Mucosa of stomach (tissue), 1 donor: Measurements from ENCODE around the gene LMX1B.

Experiments used
- H3K27me3 ChIP-seq: one replicate; pipeline ENCODE4 v1.7.0; 2013; ENCODE audit warnings: mild to moderate bottlenecking, low read length; ENCODE audit not compliant: control insufficient read depth, insufficient read depth
- H3K36me3 ChIP-seq: one replicate; pipeline ENCODE4 v1.7.0; 2013; ENCODE audit warnings: low read length; ENCODE audit not compliant: control insufficient read depth, insufficient read depth
- H3K4me1 ChIP-seq: one replicate; pipeline ENCODE4 v1.7.0; 2013; ENCODE audit warnings: mild to moderate bottlenecking, low read length; ENCODE audit not compliant: control insufficient read depth, insufficient read depth
- H3K4me3 ChIP-seq: one replicate; pipeline ENCODE4 v1.7.0; 2013; ENCODE audit warnings: low read length
- H3K9ac ChIP-seq: one replicate; pipeline ENCODE4 v1.7.0; 2013; ENCODE audit warnings: mild to moderate bottlenecking, low read length, moderate library complexity
- H3K9me3 ChIP-seq: one replicate; pipeline ENCODE4 v1.7.0; 2013; ENCODE audit warnings: mild to moderate bottlenecking, low read length, moderate library complexity; ENCODE audit not compliant: control insufficient read depth
- donor health status: Pancreatic carcinoma.

The LMX1B gene

DNA sequence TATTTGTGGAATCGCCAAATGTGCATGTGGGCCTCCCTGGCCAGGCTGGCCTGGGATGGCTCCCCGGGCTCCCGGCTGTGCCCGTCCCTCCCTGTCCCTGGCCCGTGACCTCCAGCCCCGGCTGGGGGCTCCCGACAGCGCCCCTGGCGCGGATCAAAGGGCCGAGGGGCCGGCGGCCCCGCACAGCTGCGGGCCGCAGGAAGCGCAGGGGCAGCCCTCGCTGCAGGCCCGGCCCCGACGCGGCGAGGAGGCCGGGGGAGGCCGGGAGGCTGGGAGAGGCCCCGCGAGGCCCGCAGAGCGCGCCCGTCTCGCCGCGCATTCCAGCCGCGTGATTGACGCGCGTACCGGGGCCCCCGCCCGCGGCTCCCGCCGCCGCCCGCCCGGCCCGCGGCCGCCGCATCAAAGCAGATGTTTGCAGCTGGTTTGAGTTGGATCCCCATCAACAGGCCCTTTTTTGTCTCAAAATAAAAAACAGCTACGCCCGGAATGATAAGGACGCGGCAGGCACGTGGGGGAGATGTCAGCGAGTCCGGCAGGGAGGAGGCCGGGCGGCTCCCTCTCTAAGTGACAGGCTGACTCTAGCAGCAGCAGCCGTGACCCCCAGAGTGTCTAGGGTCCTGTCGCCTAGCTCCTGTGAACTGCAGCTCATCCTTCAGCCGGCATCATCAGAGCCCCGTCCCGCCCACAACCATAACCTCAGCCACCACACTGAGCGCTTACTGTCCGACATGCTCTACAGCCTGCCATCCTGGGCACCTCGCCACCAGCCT is 69.4 kb downstream of the LMX1B start:
- Histone ChIP-seq H3K9me3 (no peaks in the 10 kb centered on the region), H3K4me3 (no peak overlapping the region), H3K27me3 (peaks cover 77% of the 10 kb centered on the region), H3K9ac (no peak overlapping the region), H3K4me1 (no peaks in the 10 kb centered on the region), H3K36me3 (no peaks in the 10 kb centered on the region)

DNA sequence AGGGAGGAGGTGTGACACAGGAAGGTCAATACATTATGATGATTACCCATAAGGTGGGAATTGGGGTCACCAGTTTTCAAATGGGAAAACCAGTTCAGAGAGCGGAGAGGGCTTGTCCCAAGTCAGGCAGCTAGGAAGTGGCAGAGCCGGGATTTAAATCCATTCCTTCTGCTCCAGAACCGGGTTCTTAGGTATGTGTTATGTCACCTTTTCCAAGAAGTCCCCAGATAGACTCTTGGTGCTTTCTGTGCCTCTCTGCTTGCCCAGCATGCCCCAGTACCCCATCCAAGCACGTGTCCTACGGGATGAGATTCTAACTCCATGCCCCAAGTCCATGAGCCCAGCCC is 69.9 kb downstream of the LMX1B start:
- H3K9ac ChIP-seq = no peak overlapping the region
- no peaks in the 10 kb centered on the region for H3K36me3 ChIP-seq
- H3K9me3 ChIP-seq = no peaks in the 10 kb centered on the region
- H3K4me3 ChIP-seq = no peak overlapping the region
- peaks cover 77% of the 10 kb centered on the region for H3K27me3 ChIP-seq
- no peaks in the 10 kb centered on the region for H3K4me1 ChIP-seq

DNA sequence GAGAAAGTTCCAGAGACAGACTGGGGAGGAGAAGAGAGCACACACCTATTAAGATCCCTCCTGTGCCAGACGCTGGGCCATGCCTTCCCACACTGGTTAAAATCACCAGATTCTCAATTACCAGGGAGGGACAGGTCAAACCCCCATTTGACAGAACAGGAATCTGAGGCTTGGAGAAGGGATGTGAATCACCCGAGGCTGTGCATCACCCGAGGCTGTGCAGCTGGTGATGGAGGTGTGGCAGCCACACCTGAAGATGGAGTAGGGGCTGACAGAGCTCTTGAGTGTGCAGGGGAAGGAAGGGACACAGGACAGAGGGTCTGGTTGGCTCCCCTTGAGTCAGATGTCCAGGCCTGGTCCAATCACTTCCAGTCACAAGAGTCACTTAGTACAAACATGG is 70.6 kb downstream of the LMX1B start:
- no peak overlapping the region for H3K4me3 ChIP-seq
- H3K36me3 ChIP-seq = no peaks in the 10 kb centered on the region
- no peak overlapping the region for H3K9ac ChIP-seq
- H3K9me3 ChIP-seq = no peaks in the 10 kb centered on the region
- peaks cover 77% of the 10 kb centered on the region for H3K27me3 ChIP-seq
- H3K4me1 ChIP-seq = no peaks in the 10 kb centered on the region

DNA sequence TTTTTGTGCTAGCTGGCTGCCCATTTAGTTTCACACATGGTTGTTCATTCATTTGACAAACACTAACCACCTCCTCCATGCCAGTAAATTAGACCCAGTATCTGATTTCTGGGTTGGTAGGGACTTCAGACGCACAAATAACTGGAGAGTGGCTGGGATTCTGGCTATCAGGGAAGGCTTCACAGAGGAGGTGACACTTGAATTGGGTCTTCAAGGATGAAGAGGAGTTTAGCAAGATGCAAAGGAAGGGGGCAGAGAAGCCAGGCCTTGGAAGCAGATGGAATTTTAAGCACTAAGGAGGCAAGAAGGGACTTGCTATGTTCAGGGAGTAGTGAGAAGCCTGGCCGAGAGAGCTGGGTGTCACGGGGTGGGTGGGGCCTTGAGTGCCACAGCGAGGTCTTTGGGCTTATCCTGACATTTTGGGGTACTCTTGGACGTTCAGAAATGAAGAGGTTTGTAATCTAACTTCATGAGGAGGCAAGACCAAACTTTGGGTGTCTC is 71.3 kb downstream of the LMX1B start:
- Histone ChIP-seq H3K36me3 (no peaks in the 10 kb centered on the region), H3K27me3 (peaks cover 79% of the 10 kb centered on the region), H3K4me1 (no peaks in the 10 kb centered on the region), H3K9ac (no peak overlapping the region), H3K9me3 (no peaks in the 10 kb centered on the region), H3K4me3 (no peak overlapping the region)

- peaks cover 3% of the 10 kb centered on the region for H3K4me1 ChIP-seq
- no peaks in the 10 kb centered on the region for H3K36me3 ChIP-seq
- peaks cover 70% of the 10 kb centered on the region for H3K27me3 ChIP-seq
- no peak overlapping the region for H3K9ac ChIP-seq
- H3K4me3 ChIP-seq = no peak overlapping the region
- no peaks in the 10 kb centered on the region for H3K9me3 ChIP-seq
Observed at GRCh38 chr9:126687930-126688461, 74.3 kb downstream of the LMX1B start.

- Histone ChIP-seq H3K27me3 (peaks cover 64% of the 10 kb centered on the region), H3K9me3 (no peaks in the 10 kb centered on the region), H3K4me1 (peaks cover 3% of the 10 kb centered on the region), H3K4me3 (no peak overlapping the region), H3K36me3 (no peaks in the 10 kb centered on the region), H3K9ac (no peak overlapping the region)
Observed at GRCh38 chr9:126688617-126689016, 74.9 kb downstream of the LMX1B start.

GRCh38 chr9:126689027-126689825 is 75.5 kb downstream of the LMX1B start:
- Histone ChIP-seq H3K36me3 (no peaks in the 10 kb centered on the region), H3K9me3 (no peaks in the 10 kb centered on the region), H3K4me1 (peaks cover 3% of the 10 kb centered on the region), H3K27me3 (peaks cover 57% of the 10 kb centered on the region), H3K9ac (no peak overlapping the region), H3K4me3 (no peak overlapping the region)

DNA sequence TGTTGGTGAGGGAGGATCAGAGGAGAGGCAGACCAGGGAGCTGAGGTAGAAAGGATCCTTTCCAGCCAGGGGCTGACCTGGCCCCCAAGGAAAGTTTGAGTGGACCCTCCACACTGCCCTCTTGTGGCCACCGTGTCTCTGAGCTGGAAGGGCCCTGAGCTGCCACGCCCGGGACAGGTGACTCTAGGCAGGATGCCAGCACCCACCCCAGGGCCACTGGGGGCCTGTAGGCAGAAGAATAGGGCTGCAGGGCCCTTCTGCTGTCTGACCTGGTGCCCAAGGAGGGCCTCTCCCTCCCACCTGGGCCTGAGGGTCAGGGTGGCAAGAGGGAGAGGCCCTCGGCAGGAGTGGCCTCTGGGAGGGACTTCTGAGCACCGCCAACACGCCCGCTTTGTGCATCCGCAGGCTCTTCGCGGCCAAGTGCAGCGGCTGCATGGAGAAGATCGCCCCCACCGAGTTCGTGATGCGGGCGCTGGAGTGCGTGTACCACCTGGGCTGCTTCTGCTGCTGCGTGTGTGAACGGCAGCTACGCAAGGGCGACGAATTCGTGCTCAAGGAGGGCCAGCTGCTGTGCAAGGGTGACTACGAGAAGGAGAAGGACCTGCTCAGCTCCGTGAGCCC is 76.8 kb downstream of the LMX1B start:
- Histone ChIP-seq H3K4me1 (peaks cover 3% of the 10 kb centered on the region), H3K4me3 (no peak overlapping the region), H3K27me3 (peaks cover 44% of the 10 kb centered on the region), H3K9me3 (no peaks in the 10 kb centered on the region), H3K36me3 (no peaks in the 10 kb centered on the region), H3K9ac (no peak overlapping the region)

DNA sequence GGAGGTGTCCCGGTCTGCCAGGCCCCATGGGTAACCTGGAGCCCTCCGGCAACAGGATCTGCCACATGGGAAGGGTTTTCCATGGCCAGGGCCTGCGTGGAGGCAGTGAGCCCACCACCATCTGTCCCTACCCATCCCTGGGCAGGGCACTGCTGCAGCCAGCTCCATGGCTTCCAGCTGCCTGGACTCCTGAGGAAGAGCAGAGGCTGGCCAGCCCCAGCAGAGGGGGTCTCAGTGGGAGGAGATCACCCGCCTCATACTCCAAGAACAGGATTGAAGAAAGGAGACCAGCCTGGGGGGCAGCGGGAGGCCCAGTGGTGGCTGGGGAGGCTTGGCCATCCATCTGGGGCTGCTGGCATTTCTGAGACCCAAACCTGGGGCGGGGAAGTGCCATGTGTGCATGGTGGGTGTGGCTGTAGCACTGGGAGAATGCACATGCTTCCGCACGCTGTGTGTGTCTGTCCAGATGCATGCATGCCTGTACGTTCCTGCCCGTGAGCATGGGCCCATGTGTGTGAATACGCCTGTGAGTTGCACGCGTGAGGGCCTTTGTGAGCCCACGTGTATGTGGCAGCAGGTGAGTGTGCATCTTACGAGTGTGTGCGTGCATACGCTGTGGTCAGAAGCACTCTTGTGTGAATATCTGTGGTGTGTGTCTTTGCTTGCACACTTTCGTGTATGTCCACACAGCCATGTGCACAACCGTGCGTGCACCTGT is 78.5 kb downstream of the LMX1B start:
- no peaks in the 10 kb centered on the region for H3K9me3 ChIP-seq
- no peak overlapping the region for H3K4me3 ChIP-seq
- peaks cover 3% of the 10 kb centered on the region for H3K4me1 ChIP-seq
- H3K27me3 ChIP-seq = peaks cover 41% of the 10 kb centered on the region
- H3K9ac ChIP-seq = no peak overlapping the region
- H3K36me3 ChIP-seq = no peaks in the 10 kb centered on the region

DNA sequence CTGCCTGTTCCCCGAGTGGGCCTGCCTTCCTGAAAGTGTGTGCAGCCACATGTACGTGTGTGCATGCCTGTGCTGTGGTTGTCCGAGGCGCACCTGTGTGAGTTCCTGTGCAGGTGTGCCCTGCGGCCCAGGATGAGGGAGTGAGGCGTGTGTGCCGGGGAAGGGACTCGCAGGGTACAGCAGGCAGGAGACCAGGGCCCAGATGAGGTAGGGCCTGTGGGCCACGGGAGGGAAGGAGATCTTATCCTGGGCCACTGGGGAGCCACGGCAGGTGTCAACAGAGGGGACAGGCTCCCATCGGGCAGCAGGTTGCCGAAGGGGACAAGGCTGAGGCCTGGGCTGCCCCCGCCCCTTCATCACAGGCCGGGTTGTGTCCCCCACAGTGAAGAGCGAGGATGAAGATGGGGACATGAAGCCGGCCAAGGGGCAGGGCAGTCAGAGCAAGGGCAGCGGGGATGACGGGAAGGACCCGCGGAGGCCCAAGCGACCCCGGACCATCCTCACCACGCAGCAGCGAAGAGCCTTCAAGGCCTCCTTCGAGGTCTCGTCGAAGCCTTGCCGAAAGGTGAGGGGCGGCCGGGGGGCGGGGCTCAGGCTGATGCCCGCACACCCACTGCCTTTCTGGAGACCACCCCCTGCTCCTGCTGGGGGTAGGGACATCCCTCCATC is 79.2 kb downstream of the LMX1B start:
- Histone ChIP-seq H3K27me3 (peaks cover 35% of the 10 kb centered on the region), H3K9ac (no peak overlapping the region), H3K9me3 (no peaks in the 10 kb centered on the region), H3K36me3 (no peaks in the 10 kb centered on the region), H3K4me1 (peaks cover 3% of the 10 kb centered on the region), H3K4me3 (no peak overlapping the region)

DNA sequence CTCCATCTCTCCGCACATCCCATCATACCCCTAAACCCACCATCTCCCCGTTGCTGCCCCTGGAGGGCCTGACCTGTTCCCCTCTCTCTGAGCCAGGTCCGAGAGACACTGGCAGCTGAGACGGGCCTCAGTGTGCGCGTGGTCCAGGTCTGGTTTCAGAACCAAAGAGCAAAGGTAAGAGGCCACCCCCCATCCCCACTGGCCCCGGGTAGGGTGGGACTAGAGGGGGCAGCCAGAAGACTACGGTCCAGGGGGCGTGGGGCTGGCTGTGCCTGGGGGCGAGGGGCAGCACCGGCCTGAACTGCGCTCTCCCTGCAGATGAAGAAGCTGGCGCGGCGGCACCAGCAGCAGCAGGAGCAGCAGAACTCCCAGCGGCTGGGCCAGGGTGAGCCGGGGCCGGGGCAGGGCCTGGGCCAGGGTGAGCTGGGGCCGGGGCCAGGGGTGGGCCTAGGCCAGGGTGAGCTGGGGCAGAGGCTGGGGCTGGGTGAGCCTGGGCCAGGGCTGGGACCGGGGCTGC is 79.8 kb downstream of the LMX1B start:
- Histone ChIP-seq H3K9me3 (no peaks in the 10 kb centered on the region), H3K4me1 (peaks cover 3% of the 10 kb centered on the region), H3K9ac (no peak overlapping the region), H3K4me3 (no peak overlapping the region), H3K36me3 (no peaks in the 10 kb centered on the region), H3K27me3 (peaks cover 29% of the 10 kb centered on the region)
